ENCODE data around the gene PCDHAC1. TPM values are rescaled to one million over a fixed set of nuclear protein-coding genes. Genes with fewer than 3 reads are reported as not detected.

PCDHAC1 gene
- total and polyA plus RNA-seq, 4 donors = 0.41 to 10.0 (median 0.95) TPM

GRCh38 chr5:140967226-140967893 lies 41.3 kb downstream of the PCDHAC1 start:
- Histone ChIP-seq H3K4me1 (ENCODE audit: control insufficient read depth in 5 of 5, insufficient read depth in 5 of 5, low read length in 5 of 5) (peaks cover 0 to 19% (median 12%) of the 10 kb centered on the region in 5 donors), H3K36me3 (ENCODE audit: control insufficient read depth in 4 of 4, insufficient read depth in 4 of 4, low read length in 4 of 4) (no peaks in the 10 kb centered on the region), H3K27me3 (ENCODE audit: control insufficient read depth in 3 of 3, insufficient read depth in 3 of 3, low read length in 2 of 3) (peaks cover 0 to 45% (median 12%) of the 10 kb centered on the region in 3 donors), H3K4me3 (peak overlapping the region; percentile 62), H3K9me3 (ENCODE audit: control insufficient read depth in 4 of 4, insufficient read depth in 3 of 4, low read length in 3 of 4) (peaks cover 0 to 7% (median 0%) of the 10 kb centered on the region in 4 donors), H3K9ac (ENCODE audit: insufficient read depth in 1 of 2, low read length in 2 of 2) (no peak overlapping the region), H3K27ac (ENCODE audit: low read depth in 1 of 2, low read length in 1 of 2) (peak overlapping the region in 1 of 2 donors; percentile 79)
- ATAC-seq (ENCODE audit: insufficient read depth, low FRiP score) (peak; percentile 5), DNase-seq (no peak)
- 28 to 32% methylated on average over 34 of the region's 34 CpGs for WGBS, 2 donors
- TF ChIP-seq CTCF (IDR thresholded peaks at IDR 0.05; ENCODE audit: control extremely low read depth, extremely low read depth) = no peak

GRCh38 chr5:140969880-140970279 lies 43.8 kb downstream of the PCDHAC1 start:
- H3K27me3 ChIP-seq (ENCODE audit: control insufficient read depth in 3 of 3, insufficient read depth in 3 of 3, low read length in 2 of 3) = peaks cover 0 to 32% (median 3%) of the 10 kb centered on the region in 3 donors
- H3K9me3 ChIP-seq (ENCODE audit: control insufficient read depth in 4 of 4, insufficient read depth in 3 of 4, low read length in 3 of 4) = peaks cover 0 to 7% (median 0%) of the 10 kb centered on the region in 4 donors
- H3K4me1 ChIP-seq (ENCODE audit: control insufficient read depth in 5 of 5, insufficient read depth in 5 of 5, low read length in 5 of 5) = peaks cover 0 to 19% (median 12%) of the 10 kb centered on the region in 5 donors
- no peak overlapping the region for H3K27ac ChIP-seq (ENCODE audit: low read depth in 1 of 2, low read length in 1 of 2)
- no peak overlapping the region for H3K4me3 ChIP-seq
- no peak for TF ChIP-seq CTCF (IDR thresholded peaks at IDR 0.05; ENCODE audit: control extremely low read depth, extremely low read depth)
- H3K9ac ChIP-seq (ENCODE audit: insufficient read depth in 1 of 2, low read length in 2 of 2) = no peak overlapping the region
- DNase-seq = no peak
- no peak for ATAC-seq (ENCODE audit: insufficient read depth, low FRiP score)
- no peaks in the 10 kb centered on the region for H3K36me3 ChIP-seq (ENCODE audit: control insufficient read depth in 4 of 4, insufficient read depth in 4 of 4, low read length in 4 of 4)

GRCh38 chr5:140973550-140973949 lies 47.5 kb downstream of the PCDHAC1 start:
- no peak for DNase-seq
- Histone ChIP-seq H3K36me3 (ENCODE audit: control insufficient read depth in 4 of 4, insufficient read depth in 4 of 4, low read length in 4 of 4) (no peaks in the 10 kb centered on the region), H3K27me3 (ENCODE audit: control insufficient read depth in 3 of 3, insufficient read depth in 3 of 3, low read length in 2 of 3) (peaks cover 0 to 7% (median 0%) of the 10 kb centered on the region in 3 donors), H3K9me3 (ENCODE audit: control insufficient read depth in 4 of 4, insufficient read depth in 3 of 4, low read length in 3 of 4) (peaks cover 0 to 2% (median 0%) of the 10 kb centered on the region in 4 donors), H3K27ac (ENCODE audit: low read depth in 1 of 2, low read length in 1 of 2) (no peak overlapping the region), H3K4me1 (ENCODE audit: control insufficient read depth in 5 of 5, insufficient read depth in 5 of 5, low read length in 5 of 5) (peaks cover 0 to 22% (median 0%) of the 10 kb centered on the region in 5 donors), H3K9ac (ENCODE audit: insufficient read depth in 1 of 2, low read length in 2 of 2) (no peak overlapping the region), H3K4me3 (no peak overlapping the region)
- no peak for ATAC-seq (ENCODE audit: insufficient read depth, low FRiP score)
- TF ChIP-seq CTCF (IDR thresholded peaks at IDR 0.05; ENCODE audit: control extremely low read depth, extremely low read depth) = no peak
